A375 (cell line): ENCODE data around the gene KLHL24. TPM values are rescaled to one million over a fixed set of nuclear protein-coding genes. Genes with fewer than 3 reads are reported as not detected.

ENCODE experiments used
- total RNA-seq: library from RNA; depleted of rRNA; stranded (reverse); fragments of >200 nt; shearing (Covaris generic); gene quantifications from 2 replicates; pipeline ENCODE4 v1.2.3, GENCODE V29; 2014; rRNA removed

The KLHL24 gene
- total RNA-seq, result 15.1 and 18.3 TPM in 2 replicates

GRCh38 chr3:183635431-183636220 is at the start of gene KLHL24:
Gene KLHL24 (plus strand): TSS chr3:183635623. CDS start chr3:183650357, 14,734 bp downstream.

GRCh38 chr3:183697610-183698317 is 62.3 kb downstream of the KLHL24 start, which contains the start of gene YEATS2:
Gene YEATS2 (plus strand): TSS chr3:183697797. CDS start chr3:183715163, 17,366 bp downstream.

Other genes with a start within 250 kb of the KLHL24 start
- gene MCF2L2, start 207.0 kb upstream of the KLHL24 start, total RNA-seq, result 0.38 and 0.42 TPM in 2 replicates
- not detected in 2 replicates for gene KLHL6, start 79.9 kb upstream of the KLHL24 start, total RNA-seq
- 14.7 and 17.4 TPM in 2 replicates for gene YEATS2, start 62.2 kb downstream of the KLHL24 start, total RNA-seq
- gene MAP6D1, start 190.0 kb downstream of the KLHL24 start, total RNA-seq, result 1.0 and 2.3 TPM in 2 replicates
- gene PARL, start 249.3 kb downstream of the KLHL24 start, total RNA-seq, result 31.1 and 42.9 TPM in 2 replicates